Stimulated activated memory B cell treated with anti-CD40 and anti-IgM and Interleukin-4, amounts not matched to agents 10 μg/mL and 1 μg/mL and 100 μg/mL, for 72 hours (primary cell): ENCODE measurements around the gene LEMD1.
"Not testable (repeated sequence)": the region's sequence is repeated elsewhere in the genome, so short reads cannot be mapped to it uniquely, and the experiment has no call there.

ENCODE experiments used
- ATAC-seq: fragments of 150-1000 bp; cut with Tn5 transposase; 2 replicates; pipeline ENCODE4 v1.10.0; 2021
- H3K27ac Mint-ChIP-seq: one replicate; pipeline ENCODE4 v1.8.0; 2022; ENCODE audit warnings: mild to moderate bottlenecking, mixed read lengths
- H3K27me3 Mint-ChIP-seq: one replicate; pipeline ENCODE4 v1.8.0; 2022; ENCODE audit warnings: mixed read lengths
- H3K36me3 Mint-ChIP-seq: one replicate; pipeline ENCODE4 v1.8.0; 2022; ENCODE audit warnings: mixed read lengths
- H3K4me1 Mint-ChIP-seq: one replicate; pipeline ENCODE4 v1.8.0; 2022; ENCODE audit warnings: mixed read lengths
- H3K4me3 Mint-ChIP-seq: one replicate; pipeline ENCODE4 v1.8.0; 2022; ENCODE audit warnings: mild to moderate bottlenecking, moderate library complexity, mixed read lengths
- H3K9me3 Mint-ChIP-seq: one replicate; pipeline ENCODE4 v1.8.0; 2022; ENCODE audit warnings: mixed read lengths

LEMD1 gene

DNA sequence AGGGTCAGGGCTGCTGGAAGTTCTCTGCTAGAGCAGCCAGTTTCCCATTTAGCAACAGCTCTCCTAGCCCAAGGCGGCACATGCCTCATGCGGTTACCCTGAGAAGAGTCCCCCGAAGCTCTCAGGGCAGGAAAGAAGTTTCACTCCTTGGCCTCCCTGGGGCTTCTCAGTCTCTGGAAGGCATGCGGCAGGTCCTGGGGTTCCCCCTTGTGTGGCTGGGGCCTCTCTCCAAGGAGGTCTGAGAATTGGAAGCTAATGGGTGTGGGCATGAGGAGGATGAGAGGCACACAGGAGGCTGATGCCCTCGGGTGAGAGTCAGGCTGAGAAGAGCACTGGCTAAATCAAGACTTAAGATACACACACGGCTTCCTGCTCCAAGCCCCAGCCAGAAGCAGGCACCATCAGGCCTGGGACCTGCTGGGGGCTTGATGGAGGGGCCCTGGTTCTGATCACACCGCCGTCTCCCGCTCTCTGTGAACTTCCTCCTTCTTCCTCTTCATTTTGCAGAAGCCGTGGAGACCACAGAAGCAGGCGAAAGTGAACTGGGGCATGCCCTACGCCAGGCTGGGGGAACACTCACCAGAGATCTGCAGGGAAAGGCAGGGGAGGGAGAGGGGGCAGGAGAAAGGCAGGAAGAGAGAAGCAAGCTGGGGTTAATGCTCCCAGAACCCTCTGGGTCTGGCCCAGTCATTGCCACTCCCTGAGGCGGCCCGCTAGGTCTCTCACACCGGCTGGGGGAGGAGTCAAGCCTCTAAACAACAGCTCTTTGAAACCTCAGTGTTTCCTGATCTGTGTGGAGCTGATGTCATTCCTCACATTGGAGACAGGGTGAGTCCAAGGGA is 18.8 kb upstream of the LEMD1 start:
- Mint-ChIP-seq H3K4me1 (peaks cover 68% of the 10 kb centered on the region), H3K27me3 (no peaks in the 10 kb centered on the region)

DNA sequence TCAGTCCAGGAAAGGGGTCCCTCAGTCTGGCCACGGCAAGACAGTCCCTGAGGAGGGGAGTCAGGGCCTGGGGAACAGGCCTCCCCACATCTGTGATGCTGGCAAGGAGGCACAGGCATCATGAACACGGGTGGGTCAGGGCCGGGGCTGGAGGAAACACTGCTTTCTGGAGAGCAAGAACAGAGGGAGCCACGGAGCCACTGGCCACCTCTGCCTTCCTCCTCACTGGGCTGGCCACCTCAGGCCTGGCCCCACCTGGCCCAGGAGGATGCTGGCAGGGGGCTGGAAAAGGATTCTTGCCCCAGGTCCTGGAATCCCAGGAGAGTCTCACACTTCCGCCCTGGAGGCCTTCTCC is 18.2 kb upstream of the LEMD1 start:
- Mint-ChIP-seq H3K4me1 (peaks cover 74% of the 10 kb centered on the region), H3K9me3 (no peaks in the 10 kb centered on the region), H3K27me3 (no peaks in the 10 kb centered on the region), H3K4me3 (no peak overlapping the region), H3K27ac (peak overlapping the region; percentile 90), H3K36me3 (no peaks in the 10 kb centered on the region)
- ATAC-seq: no peak

More for the DNA sequence above, 18.8 kb upstream of the LEMD1 start:
- H3K9me3 Mint-ChIP-seq: no peaks in the 10 kb centered on the region
- H3K27ac Mint-ChIP-seq: peak overlapping the region; percentile 90
- peak; percentile 83 for ATAC-seq
- H3K36me3 Mint-ChIP-seq: no peaks in the 10 kb centered on the region
- H3K4me3 Mint-ChIP-seq: peak overlapping the region; percentile 70

GRCh38 chr1:205438213-205439158 is 16.6 kb upstream of the LEMD1 start:
- Mint-ChIP-seq H3K4me1 (peaks cover 71% of the 10 kb centered on the region), H3K4me3 (no peak overlapping the region), H3K36me3 (no peaks in the 10 kb centered on the region), H3K27me3 (no peaks in the 10 kb centered on the region), H3K27ac (peak overlapping the region; percentile 90), H3K9me3 (no peaks in the 10 kb centered on the region)
- ATAC-seq: no peak

DNA sequence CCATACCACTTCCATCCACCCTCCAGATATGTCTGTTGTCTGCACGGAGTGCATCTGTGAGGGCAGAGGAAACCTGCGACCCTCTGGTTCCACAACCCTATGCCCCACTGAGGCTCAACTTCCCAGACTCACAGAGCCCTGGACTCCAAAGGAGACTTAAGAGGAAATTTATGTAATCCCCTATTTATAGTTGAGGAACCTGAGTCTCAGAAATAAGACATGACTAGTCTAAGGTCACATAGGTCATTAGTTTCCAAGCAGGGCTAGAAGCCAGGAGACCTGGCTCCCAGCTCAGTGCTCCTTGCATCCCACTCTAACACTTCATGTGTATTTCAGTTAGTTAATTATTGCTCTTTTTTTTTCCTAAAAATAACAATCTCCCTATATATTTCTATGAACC is 15.7 kb upstream of the LEMD1 start:
- Mint-ChIP-seq H3K36me3 (no peaks in the 10 kb centered on the region), H3K27ac (peak overlapping the region; percentile 14), H3K4me3 (no peak overlapping the region), H3K4me1 (peaks cover 67% of the 10 kb centered on the region), H3K9me3 (no peaks in the 10 kb centered on the region), H3K27me3 (no peaks in the 10 kb centered on the region)
- no peak for ATAC-seq

DNA sequence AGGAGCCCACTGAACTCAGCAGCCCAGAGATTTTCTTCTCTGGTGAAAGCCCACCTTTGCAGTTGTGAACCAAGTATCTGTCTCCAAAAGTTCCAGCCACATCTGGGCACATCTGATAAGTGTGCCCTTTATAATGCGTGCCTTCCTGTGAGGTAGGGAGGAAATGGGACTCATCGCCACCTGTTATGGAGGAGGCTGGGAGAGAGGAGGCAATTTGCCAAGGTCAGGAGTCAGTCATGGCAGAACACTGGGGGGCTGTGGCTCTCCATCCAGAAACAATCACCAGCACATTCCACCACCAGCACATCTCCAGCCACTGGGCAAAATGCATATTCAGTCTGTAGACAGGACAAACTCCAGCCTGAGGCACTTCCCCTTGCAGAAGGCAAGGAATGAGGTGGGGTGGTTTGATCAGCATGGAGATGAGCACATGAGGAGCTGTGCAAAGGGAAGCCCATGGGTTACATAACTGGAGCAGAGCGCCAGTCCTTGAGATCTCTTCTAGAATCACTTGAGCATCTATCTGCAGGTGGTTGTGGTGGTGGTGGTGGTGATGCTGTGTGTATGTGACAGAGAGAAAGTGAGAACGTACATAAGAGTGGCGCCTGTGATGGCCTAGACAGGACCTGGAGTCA is 15.0 kb upstream of the LEMD1 start:
- H3K4me3 Mint-ChIP-seq: no peak overlapping the region
- H3K9me3 Mint-ChIP-seq: no peaks in the 10 kb centered on the region
- peak overlapping the region; percentile 43 for H3K27ac Mint-ChIP-seq
- H3K4me1 Mint-ChIP-seq: peaks cover 67% of the 10 kb centered on the region
- no peaks in the 10 kb centered on the region for H3K27me3 Mint-ChIP-seq
- H3K36me3 Mint-ChIP-seq: no peaks in the 10 kb centered on the region
- ATAC-seq: no peak

DNA sequence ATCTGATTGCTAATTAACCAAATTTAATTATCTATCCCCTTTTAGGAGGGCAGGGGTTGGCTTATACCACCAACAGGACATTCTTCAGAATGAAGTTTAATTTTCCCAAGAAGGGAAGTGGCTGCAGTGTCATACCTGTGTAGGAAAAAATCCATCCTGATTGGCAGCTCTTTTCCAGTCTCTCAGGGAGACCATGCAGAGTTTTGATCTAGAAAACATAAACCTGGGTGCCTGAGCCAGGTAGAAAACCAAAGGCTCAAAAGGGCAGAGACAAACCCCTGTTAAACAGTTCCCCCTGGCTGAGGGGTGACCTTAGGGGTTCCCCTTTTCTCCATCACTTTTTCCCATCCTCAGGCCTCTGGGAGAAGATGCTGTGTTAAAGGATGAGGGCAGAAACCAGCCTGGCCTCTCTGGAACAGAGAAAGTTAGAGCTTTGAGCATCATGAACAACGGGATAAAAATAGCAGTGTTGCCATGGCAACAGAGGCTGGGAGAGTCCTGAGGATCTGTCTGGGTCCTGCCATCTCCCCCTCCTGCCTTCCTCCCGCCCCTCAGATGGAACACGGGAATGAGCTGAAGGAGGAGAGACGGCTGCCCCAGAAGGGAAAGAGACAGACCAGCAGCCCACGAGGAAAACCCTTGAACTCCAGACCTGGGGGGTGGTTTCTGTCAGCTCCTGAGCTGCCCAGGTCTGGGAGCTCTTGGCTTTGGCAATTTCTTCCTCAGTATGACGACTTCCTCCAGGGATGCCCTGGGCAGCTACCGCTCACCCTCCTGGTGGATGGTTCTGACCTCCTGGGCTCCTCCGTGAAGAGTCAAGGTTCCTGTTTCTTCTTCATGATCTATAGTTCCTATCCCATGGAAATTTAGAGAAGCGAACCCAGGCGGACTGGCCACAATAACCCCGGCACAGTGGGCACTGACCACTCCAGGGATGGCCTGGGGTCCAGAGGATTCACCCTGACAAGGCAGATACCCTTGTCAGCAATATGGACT is 14.0 kb upstream of the LEMD1 start:
- Mint-ChIP-seq H3K27ac (peak overlapping the region; percentile 43), H3K9me3 (no peaks in the 10 kb centered on the region), H3K4me1 (peaks cover 66% of the 10 kb centered on the region), H3K27me3 (no peaks in the 10 kb centered on the region), H3K36me3 (no peaks in the 10 kb centered on the region), H3K4me3 (no peak overlapping the region)
- ATAC-seq: no peak

GRCh38 chr1:205434738-205435137 is 12.9 kb upstream of the LEMD1 start:
- H3K27me3 Mint-ChIP-seq: no peaks in the 10 kb centered on the region
- H3K9me3 Mint-ChIP-seq: no peaks in the 10 kb centered on the region
- no peak overlapping the region for H3K27ac Mint-ChIP-seq
- H3K4me1 Mint-ChIP-seq: peaks cover 59% of the 10 kb centered on the region
- ATAC-seq: no peak
- H3K4me3 Mint-ChIP-seq: no peak overlapping the region
- no peaks in the 10 kb centered on the region for H3K36me3 Mint-ChIP-seq

GRCh38 chr1:205432692-205433091 is 10.8 kb upstream of the LEMD1 start:
- H3K9me3 Mint-ChIP-seq, H3K36me3 Mint-ChIP-seq, H3K27me3 Mint-ChIP-seq, H3K27ac Mint-ChIP-seq, H3K4me3 Mint-ChIP-seq, ATAC-seq: not testable (repeated sequence)
- H3K4me1 Mint-ChIP-seq: peaks cover 49% of the 10 kb centered on the region

GRCh38 chr1:205432116-205432515 is 10.3 kb upstream of the LEMD1 start:
- Mint-ChIP-seq H3K9me3 (no peaks in the 10 kb centered on the region), H3K4me3 (no peak overlapping the region), H3K27me3 (no peaks in the 10 kb centered on the region)

GRCh38 chr1:205430696-205431305 is 8.9 kb upstream of the LEMD1 start:
- peak; percentile 80 for ATAC-seq
- H3K27ac Mint-ChIP-seq: peak overlapping the region; percentile 10
- peaks cover 40% of the 10 kb centered on the region for H3K4me1 Mint-ChIP-seq
- H3K27me3 Mint-ChIP-seq: no peaks in the 10 kb centered on the region
- H3K36me3 Mint-ChIP-seq: no peaks in the 10 kb centered on the region
- peak overlapping the region; percentile 83 for H3K4me3 Mint-ChIP-seq
- no peaks in the 10 kb centered on the region for H3K9me3 Mint-ChIP-seq

More at GRCh38 chr1:205432116-205432515, 10.3 kb upstream of the LEMD1 start:
- Mint-ChIP-seq H3K4me1 (peaks cover 44% of the 10 kb centered on the region), H3K36me3 (no peaks in the 10 kb centered on the region), H3K27ac (peak overlapping the region; percentile 23)
- ATAC-seq: no peak

DNA sequence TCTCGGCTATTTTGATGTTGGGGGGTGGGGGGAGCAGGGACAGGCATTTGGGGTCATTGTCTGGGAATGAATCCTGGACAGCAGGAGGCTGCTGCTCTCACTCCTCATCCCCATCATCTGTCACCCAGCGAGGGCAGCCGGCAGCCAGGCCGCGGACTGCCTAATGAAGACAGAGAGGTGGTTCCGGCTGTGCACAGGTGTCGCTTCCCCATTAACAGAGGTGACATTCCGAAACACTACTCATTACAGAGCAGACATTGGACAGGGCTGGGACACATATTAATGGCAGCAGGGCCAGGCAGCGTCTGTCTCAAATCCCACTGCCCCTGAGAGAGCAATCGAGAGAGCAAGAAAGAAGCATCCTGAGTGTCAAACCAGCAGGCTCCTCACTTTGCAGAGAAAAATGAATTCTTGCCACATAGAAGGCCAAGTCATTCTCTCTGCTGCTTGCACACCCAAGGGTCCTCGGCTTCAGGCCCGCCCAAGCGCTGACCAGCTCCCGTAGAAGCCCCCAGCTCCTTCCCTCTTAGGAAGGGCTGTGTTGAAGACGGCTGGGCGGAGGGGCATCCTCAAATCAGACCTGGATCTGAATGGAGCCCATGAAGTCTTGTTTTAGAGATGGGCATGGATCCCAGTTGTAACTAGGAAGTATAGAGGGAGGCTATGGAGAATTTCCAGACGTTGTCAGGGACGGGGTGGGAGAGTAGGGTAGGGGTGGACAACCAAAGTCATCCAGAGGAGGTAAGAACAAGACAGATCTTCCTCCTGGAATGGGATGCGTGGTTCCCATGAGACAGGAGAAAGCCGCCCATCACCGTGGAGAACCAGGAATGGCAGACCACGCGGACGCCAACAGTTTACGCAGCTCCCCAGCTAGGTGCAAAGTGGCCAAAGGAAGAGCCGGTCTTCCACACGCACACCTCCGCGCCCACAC is 8.2 kb upstream of the LEMD1 start:
- Mint-ChIP-seq H3K4me3 (peak overlapping the region; percentile 83), H3K9me3 (no peaks in the 10 kb centered on the region), H3K27me3 (no peaks in the 10 kb centered on the region), H3K36me3 (no peaks in the 10 kb centered on the region), H3K4me1 (peaks cover 32% of the 10 kb centered on the region), H3K27ac (peak overlapping the region; percentile 10)
- no peak for ATAC-seq

DNA sequence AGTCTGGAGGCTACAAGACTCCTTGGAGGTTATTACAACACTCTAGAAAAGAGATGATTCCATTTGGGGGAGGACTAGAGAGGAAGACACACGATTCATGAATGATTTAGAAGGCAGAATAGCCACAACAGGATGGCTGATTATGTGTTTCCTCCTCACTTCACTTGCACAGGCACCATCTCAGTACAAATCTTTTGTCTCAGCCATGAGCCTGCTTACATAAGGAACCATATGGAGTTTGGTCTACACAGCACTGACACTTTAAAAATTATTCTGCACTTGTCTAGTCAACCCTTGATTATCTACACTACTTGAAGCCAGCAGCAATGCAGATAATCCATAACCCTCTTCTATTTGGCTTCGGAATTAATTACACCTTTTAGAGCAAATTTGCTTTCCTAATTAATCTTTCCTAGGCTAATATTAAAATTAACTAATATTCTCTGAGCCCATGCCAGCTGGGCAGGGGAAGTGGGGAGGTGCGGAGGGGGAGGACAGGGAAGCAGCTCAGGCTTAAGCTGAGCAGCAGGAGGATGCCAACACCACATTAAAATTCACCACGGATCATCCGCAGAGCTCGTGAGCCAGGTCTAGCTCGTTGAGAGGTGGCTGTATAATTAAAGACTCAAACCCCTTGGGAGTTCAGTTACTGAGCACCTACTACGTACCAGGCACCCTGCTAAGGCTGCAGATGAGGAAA is 3.2 kb upstream of the LEMD1 start:
- no peak overlapping the region for H3K4me3 Mint-ChIP-seq
- no peak for ATAC-seq
- no peaks in the 10 kb centered on the region for H3K27me3 Mint-ChIP-seq
- no peaks in the 10 kb centered on the region for H3K36me3 Mint-ChIP-seq
- H3K9me3 Mint-ChIP-seq: no peaks in the 10 kb centered on the region
- peaks cover 6% of the 10 kb centered on the region for H3K4me1 Mint-ChIP-seq
- H3K27ac Mint-ChIP-seq: no peak overlapping the region
